GM12878 (cell line): ENCODE measurements around the gene SWI5. TPM values are rescaled to one million over a fixed set of nuclear protein-coding genes. Genes with fewer than 3 reads are reported as not detected.
A peak's percentile ranks its signal among the peaks of the same experiment; 100 is the strongest.

Source experiments
- CEBPB ChIP-seq, 2 experiments: fragments of 150-350 bp in 1 of 2; IDR thresholded peaks; 2 replicates each; pipeline ENCODE4 v1.6.1; 2012 to 2014; ENCODE audit warnings: low read depth in 2 of 2, low read length in 2 of 2, borderline replicate concordance in 1 of 2, inconsistent platforms in 1 of 2
- DPF2 ChIP-seq: fragments of 450-650 bp; IDR thresholded peaks from 2 replicates; pipeline ENCODE4 v1.6.1; 2017; ENCODE audit warnings: mild to moderate bottlenecking
- IKZF2 ChIP-seq, 2 experiments: fragments of 450-650 bp; IDR thresholded peaks; 2 replicates each; pipeline ENCODE4 v1.6.1; 2017; ENCODE audit warnings: mild to moderate bottlenecking in 2 of 2, moderate library complexity in 2 of 2
- NKRF ChIP-seq: fragments of 450-650 bp; conservative IDR thresholded peaks from 2 replicates; pipeline ENCODE4 v1.6.1; 2017; ENCODE audit warnings: mild to moderate bottlenecking, moderate library complexity
- PRDM15 ChIP-seq: fragments of 450-650 bp; formaldehyde crosslinking; IDR thresholded peaks from 2 replicates; pipeline ENCODE4 v1.4.0; 2020; ENCODE audit warnings: mild to moderate bottlenecking, moderate library complexity
- SPI1 ChIP-seq: IDR thresholded peaks from 2 replicates; pipeline ENCODE4 v1.6.1; 2011; ENCODE audit warnings: low read depth, mild to moderate bottlenecking, low read length, moderate library complexity, borderline replicate concordance; ENCODE audit not compliant: insufficient read depth
- STAT1 ChIP-seq: fragments of 450-650 bp; conservative IDR thresholded peaks from 2 replicates; pipeline ENCODE4 v1.6.1; 2014; ENCODE audit warnings: antibody characterized with exemption, mild to moderate bottlenecking
- STAT3 ChIP-seq: IDR thresholded peaks from 2 replicates; pipeline ENCODE4 v1.6.1; 2011; ENCODE audit warnings: low read depth, low read length, improper control_type of control experiment
- SUPT20H ChIP-seq: IDR thresholded peaks from 2 replicates; pipeline ENCODE4 v1.6.1; 2011; ENCODE audit warnings: low read depth, mild to moderate bottlenecking, low read length, moderate library complexity, borderline replicate concordance; ENCODE audit not compliant: control insufficient read depth
- SUZ12 ChIP-seq: fragments of 200-600 bp; sonication (generic); IDR thresholded peaks from one replicate; pipeline ENCODE4 v1.6.1; 2018; ENCODE audit warnings: antibody characterized with exemption, mild to moderate bottlenecking; ENCODE audit not compliant: unreplicated experiment
- ZBTB40 ChIP-seq: fragments of 450-650 bp; IDR thresholded peaks from 2 replicates; pipeline ENCODE4 v1.6.1; 2016; ENCODE audit warnings: mild to moderate bottlenecking, moderate library complexity, borderline replicate concordance
- ZZZ3 ChIP-seq: IDR thresholded peaks from 2 replicates; pipeline ENCODE4 v1.6.1; 2011; ENCODE audit warnings: low read depth; ENCODE audit not compliant: control insufficient read depth, insufficient read length
- polyA plus RNA-seq, 11 experiments: library from polyadenylated mRNA; depleted of rRNA in 4 of 11; unstranded in 6 of 11; stranded (reverse) in 5 of 11; fragments of >200 nt; fragmentation: Nextera tagmentation in 4 of 11; fragmentation: Illumina TruSeq in 1 of 11; extraction: Ambion mirVana in 4 of 11; extraction: Trizol in 1 of 11; gene quantifications; 1 replicate in 1 of 11; 2 replicates in 10 of 11; pipeline versions ENCODE4 v1.2.1 to v1.2.3, GENCODE V29; 2011 to 2016; ENCODE audit warnings: inconsistent platforms in 2 of 11, missing spikeins in 2 of 11, low read depth in 1 of 11
- total RNA-seq, 4 experiments: library from RNA; depleted of rRNA in 3 of 4; stranded (reverse); fragments of >200 nt in 3 of 4; fragmentation: Illumina TruSeq in 1 of 4; extraction: Trizol in 1 of 4; gene quantifications; 2 replicates each; pipeline versions ENCODE4 v1.2.1 to v1.2.3, GENCODE V29; 2013 to 2021

Gene SWI5
- total and polyA plus RNA-seq, 10 of the 15 experiments (the other 5 are each of a cell fraction or from before 2014, with no cell fraction given): 13.3 to 36.2 (median 18.1) TPM

- TF ChIP-seq STAT3 (no peak), NKRF (0 out of 2 replicates have a peak, but pooled peaks have one; percentile 46), SPI1 (no peak), PRDM15 (CRISPR knock-in tag) (no peak), CEBPB (IDR thresholded peaks at IDR 0.05; ENCODE audit: borderline replicate concordance in 1 of 2, low read depth in 2 of 2, low read length in 2 of 2) (no peak), ZBTB40 (no peak), DPF2 (peak; percentile 26; the same call in 1 of the 2 replicates), ZZZ3 (no peak), SUPT20H (no peak), IKZF2 (IDR thresholded peaks at IDR 0.05) (peak; percentile 50 to 63; a peak in 3 of 4 replicates), SUZ12 (no peak), STAT1 (0 out of 2 replicates have a peak, but pooled peaks have one; percentile 5)
These were observed 646 bp downstream of the SWI5 start (continued) for GRCh38 chr9:128276574-128277270.
